Measurements from ENCODE around the gene TCEAL1.
"Not testable (repeated sequence)": the region's sequence is repeated elsewhere in the genome, so short reads cannot be mapped to it uniquely, and the experiment has no call there.

The TCEAL1 gene

GRCh38 chrX:103628386-103629317, at the start of gene TCEAL1:
Gene TCEAL1, plus strand, starts transcription at chrX:103628975. Its CDS starts 942 bp downstream, at chrX:103629917.
- DNase-seq (ENCODE audit: low read depth, low spot score) = no peak

- DNase-seq (ENCODE audit: low read depth, low spot score) = no peak
Observed at GRCh38 chrX:103584596-103584995, 44.2 kb upstream of the TCEAL1 start.

GRCh38 chrX:103585411-103586313, 43.1 kb upstream of the TCEAL1 start, which contains the start of gene TCEAL4:
Gene TCEAL4, plus strand, starts transcription at chrX:103585515. Its CDS starts 1,161 bp downstream, at chrX:103586676.
- no peak for DNase-seq (ENCODE audit: low read depth, low spot score)

- DNase-seq (ENCODE audit: low read depth, low spot score) = no peak
Observed at GRCh38 chrX:103586314-103586646, 42.5 kb upstream of the TCEAL1 start.

- no peak for DNase-seq (ENCODE audit: low read depth, low spot score)
Observed at GRCh38 chrX:103586659-103587058, 42.1 kb upstream of the TCEAL1 start.

GRCh38 chrX:103592295-103592694, 36.5 kb upstream of the TCEAL1 start:
- not testable (repeated sequence) for DNase-seq (ENCODE audit: low read depth, low spot score)

- not testable (repeated sequence) for DNase-seq (ENCODE audit: low read depth, low spot score)
Observed at GRCh38 chrX:103595202-103595601, 33.6 kb upstream of the TCEAL1 start.

- DNase-seq (ENCODE audit: low read depth, low spot score) = no peak
Observed at GRCh38 chrX:103607364-103608305, 21.1 kb upstream of the TCEAL1 start, which contains the start of gene TCEAL3. Gene TCEAL3, plus strand, starts transcription at chrX:103607963. Its CDS starts 1,102 bp downstream, at chrX:103609065.

- no peak for DNase-seq (ENCODE audit: low read depth, low spot score)
Observed at GRCh38 chrX:103608306-103608963, 20.3 kb upstream of the TCEAL1 start.

- DNase-seq (ENCODE audit: low read depth, low spot score) = no peak
Observed at GRCh38 chrX:103610282-103610681, 18.5 kb upstream of the TCEAL1 start.

- DNase-seq (ENCODE audit: low read depth, low spot score) = no peak
Observed at GRCh38 chrX:103613362-103613890, 15.3 kb upstream of the TCEAL1 start.

- no peak for DNase-seq (ENCODE audit: low read depth, low spot score)
Observed at GRCh38 chrX:103614999-103615398, 13.8 kb upstream of the TCEAL1 start.

GRCh38 chrX:103615781-103616371, 12.9 kb upstream of the TCEAL1 start:
- DNase-seq (ENCODE audit: low read depth, low spot score) = no peak

GRCh38 chrX:103616676-103617186, 12.0 kb upstream of the TCEAL1 start:
- no peak for DNase-seq (ENCODE audit: low read depth, low spot score)

- DNase-seq (ENCODE audit: low read depth, low spot score) = no peak
Observed at GRCh38 chrX:103624111-103624510, 4.7 kb upstream of the TCEAL1 start.

- DNase-seq (ENCODE audit: low read depth, low spot score) = no peak
Observed at GRCh38 chrX:103626855-103627254, 1.9 kb upstream of the TCEAL1 start.

GRCh38 chrX:103629318-103630170, 769 bp downstream of the TCEAL1 start:
- peak; percentile 1 for DNase-seq (ENCODE audit: low read depth, low spot score)

GRCh38 chrX:103630171-103630511, 1.4 kb downstream of the TCEAL1 start:
- no peak for DNase-seq (ENCODE audit: low read depth, low spot score)

- DNase-seq (ENCODE audit: low read depth, low spot score) = no peak
Observed at GRCh38 chrX:103631145-103631544, 2.4 kb downstream of the TCEAL1 start.
